Left ventricle myocardium inferior (tissue), 1 donor: ENCODE measurements around the gene GJD3. TPM values are rescaled to one million over a fixed set of nuclear protein-coding genes. Genes with fewer than 3 reads are reported as not detected.

Experiments
- DNase-seq: peaks from one replicate; pipeline ENCODE4 v3.0.0-alpha.2; 2020
- H3K27ac ChIP-seq: fragments of 200-600 bp; replicated peaks from 2 replicates; pipeline ENCODE4 v1.8.0; 2021
- H3K27me3 ChIP-seq: fragments of 200-600 bp; 2 replicates; pipeline ENCODE4 v1.8.0; 2021; ENCODE audit warnings: low read depth
- H3K36me3 ChIP-seq: fragments of 200-600 bp; 2 replicates; pipeline ENCODE4 v1.8.0; 2021
- H3K4me1 ChIP-seq: fragments of 200-600 bp; 2 replicates; pipeline ENCODE4 v1.8.0; 2021
- H3K4me3 ChIP-seq: fragments of 200-600 bp; 2 replicates; pipeline ENCODE4 v1.8.0; 2021; ENCODE audit warnings: mild to moderate bottlenecking, moderate library complexity
- H3K9me3 ChIP-seq: fragments of 200-600 bp; replicated peaks from 2 replicates; pipeline ENCODE4 v1.8.0; 2021
- CTCF ChIP-seq: fragments of 200-600 bp; IDR thresholded peaks from 2 replicates; pipeline ENCODE4 v1.8.0; 2021; ENCODE audit warnings: antibody characterized with exemption, mild to moderate bottlenecking, borderline replicate concordance
- intact Hi-C: fragments of 100-400 bp; cut with micrococcal nuclease; formaldehyde crosslinking; loops from one replicate; pipeline ENCODE4 v1.11.0; 2022
- total RNA-seq: library from RNA; stranded (reverse); fragmentation: NEBNext Ultra II Directional; extraction: Animal tissue kit (Norgen Biotek cat#: 25700); gene quantifications from one replicate; pipeline ENCODE4 v1.2.1, GENCODE V29; 2021
- donor health status: DM: no; HTN: yes; CAD: no; lungs with severe emphysema.

GJD3 gene
- total RNA-seq, 1 donor from 2014 or later = 0.88 TPM

DNA sequence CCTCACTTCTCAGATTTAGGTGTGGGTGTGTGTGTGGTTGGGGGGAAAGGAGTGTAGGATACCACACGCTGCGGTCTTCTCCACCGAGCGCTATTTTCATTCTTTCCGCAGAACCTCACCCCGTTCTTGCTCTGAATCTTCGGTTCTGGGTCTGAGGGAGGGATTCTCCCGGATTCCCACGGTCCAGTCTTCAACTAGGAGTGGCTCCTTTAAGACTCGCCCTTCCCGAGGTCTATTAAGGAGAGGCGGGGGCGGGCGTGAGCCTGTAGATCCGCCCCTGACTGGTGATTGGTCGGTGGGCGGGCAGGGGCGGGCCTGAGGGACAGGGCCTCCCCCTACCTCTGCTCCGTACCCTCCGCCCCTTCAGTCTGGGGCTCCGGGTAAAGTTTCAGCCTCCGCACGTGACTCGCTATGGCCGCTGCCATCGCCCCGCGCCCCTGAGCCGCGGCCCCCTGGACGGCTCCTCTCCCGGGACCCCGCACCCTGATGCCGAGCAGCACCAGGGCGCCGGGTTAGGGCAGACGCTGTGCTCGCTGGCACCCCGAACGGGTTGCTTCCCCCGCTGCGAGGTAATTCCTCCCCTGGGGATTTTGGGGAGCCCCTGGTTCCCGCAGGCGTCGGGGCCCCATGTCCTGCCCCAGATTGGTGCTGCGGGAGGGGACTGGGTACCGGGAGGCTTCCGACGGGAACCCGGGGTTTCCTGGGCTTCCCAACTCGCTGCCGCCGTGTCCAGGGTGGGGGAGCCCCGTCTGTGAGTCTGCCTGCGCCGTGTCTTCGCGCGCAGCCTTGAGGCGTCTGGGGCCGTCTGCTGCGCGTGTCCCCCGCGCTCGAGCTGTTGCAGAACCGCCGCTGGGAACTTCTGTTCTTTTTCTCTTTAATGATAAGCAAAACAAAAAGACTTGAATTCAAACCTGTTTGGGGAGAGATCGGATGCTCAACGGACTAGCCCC, 46.4 kb downstream of the GJD3 start:
- peak overlapping the region; percentile 90 for H3K27ac ChIP-seq
- DNase-seq = peak; percentile 97
- intact Hi-C loops = no loop called here
- no peaks in the 10 kb centered on the region for H3K9me3 ChIP-seq
- H3K4me1 ChIP-seq = peaks cover 98% of the 10 kb centered on the region
- TF ChIP-seq CTCF = no peak
- no peaks in the 10 kb centered on the region for H3K36me3 ChIP-seq
- H3K4me3 ChIP-seq = peak overlapping the region; percentile 78
- H3K27me3 ChIP-seq = no peaks in the 10 kb centered on the region

DNA sequence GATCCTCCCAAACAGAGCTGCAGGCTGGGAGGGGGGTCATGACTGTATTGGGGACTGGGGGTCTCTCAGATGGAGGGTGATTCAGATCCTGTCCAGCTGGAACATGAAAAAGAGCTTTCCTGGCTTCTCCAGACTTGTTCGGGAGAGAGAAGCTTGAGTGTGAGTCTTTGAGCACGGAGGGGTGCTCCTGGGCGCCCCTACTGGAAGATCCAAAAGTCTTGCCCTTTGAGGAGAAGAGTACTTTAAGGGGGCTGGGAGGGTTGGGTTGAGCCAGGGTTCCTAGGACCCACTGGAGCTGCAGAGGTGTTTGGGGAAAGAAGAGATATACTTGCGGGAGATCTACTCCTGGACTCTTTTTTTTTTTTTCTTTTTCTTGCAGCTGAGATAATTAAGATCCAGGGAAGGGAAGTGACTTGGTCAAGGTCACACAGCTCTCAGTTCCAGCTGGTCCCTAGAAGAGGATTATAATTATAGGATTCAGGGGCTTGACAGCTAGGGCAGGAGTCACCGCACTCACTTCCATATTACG, 47.1 kb downstream of the GJD3 start:
- peaks cover 98% of the 10 kb centered on the region for H3K4me1 ChIP-seq
- intact Hi-C loops = no loop called here
- peak; percentile 65 for TF ChIP-seq CTCF
- H3K36me3 ChIP-seq = no peaks in the 10 kb centered on the region
- DNase-seq = peak; percentile 57
- no peaks in the 10 kb centered on the region for H3K27me3 ChIP-seq
- peak overlapping the region; percentile 78 for H3K4me3 ChIP-seq
- no peaks in the 10 kb centered on the region for H3K9me3 ChIP-seq
- H3K27ac ChIP-seq = peak overlapping the region; percentile 90

DNA sequence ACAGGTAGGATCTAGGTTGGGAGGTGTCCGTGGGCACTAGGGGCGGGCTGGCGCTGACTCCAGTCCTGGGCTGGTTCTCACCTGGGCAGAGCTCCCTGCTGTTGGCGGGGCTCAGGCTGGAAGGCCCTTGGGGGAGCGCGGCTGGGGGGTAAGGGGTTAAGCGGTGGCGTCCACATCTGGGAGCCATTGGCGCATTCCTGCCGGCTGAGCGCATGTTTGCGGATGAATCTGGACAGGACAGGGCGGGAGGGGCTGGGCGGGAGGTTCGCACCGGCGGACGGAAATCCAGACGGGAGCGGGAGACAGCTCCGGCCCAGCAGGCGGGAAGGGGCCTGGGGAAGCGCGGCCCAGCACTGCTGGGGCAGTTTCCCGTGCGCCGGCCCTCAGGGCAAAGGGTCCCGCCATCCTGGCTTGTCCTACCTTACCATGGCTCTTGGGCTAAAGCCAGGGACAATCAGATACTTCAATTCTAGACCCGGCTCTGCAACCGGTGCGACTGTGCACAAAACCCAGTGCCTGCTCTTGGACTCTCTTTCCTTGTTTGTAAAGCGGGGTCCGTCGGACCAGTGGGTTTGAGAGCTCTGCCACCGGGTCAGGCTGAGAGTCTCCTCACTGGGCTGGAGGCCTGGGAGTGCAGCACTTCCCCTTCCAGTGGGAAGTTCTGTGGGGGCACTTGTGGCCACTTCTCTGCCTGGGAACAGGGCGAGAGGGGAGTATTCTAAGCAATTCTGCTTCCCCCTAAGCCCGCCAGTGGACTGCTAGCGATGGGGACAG, 47.8 kb downstream of the GJD3 start:
- Histone ChIP-seq H3K9me3 (no peaks in the 10 kb centered on the region), H3K4me3 (peak overlapping the region; percentile 78), H3K4me1 (peaks cover 98% of the 10 kb centered on the region), H3K36me3 (no peaks in the 10 kb centered on the region), H3K27me3 (no peaks in the 10 kb centered on the region), H3K27ac (peak overlapping the region; percentile 90)
- intact Hi-C loops = no loop called here
- TF ChIP-seq CTCF = no peak
- DNase-seq = peak; percentile 78

DNA sequence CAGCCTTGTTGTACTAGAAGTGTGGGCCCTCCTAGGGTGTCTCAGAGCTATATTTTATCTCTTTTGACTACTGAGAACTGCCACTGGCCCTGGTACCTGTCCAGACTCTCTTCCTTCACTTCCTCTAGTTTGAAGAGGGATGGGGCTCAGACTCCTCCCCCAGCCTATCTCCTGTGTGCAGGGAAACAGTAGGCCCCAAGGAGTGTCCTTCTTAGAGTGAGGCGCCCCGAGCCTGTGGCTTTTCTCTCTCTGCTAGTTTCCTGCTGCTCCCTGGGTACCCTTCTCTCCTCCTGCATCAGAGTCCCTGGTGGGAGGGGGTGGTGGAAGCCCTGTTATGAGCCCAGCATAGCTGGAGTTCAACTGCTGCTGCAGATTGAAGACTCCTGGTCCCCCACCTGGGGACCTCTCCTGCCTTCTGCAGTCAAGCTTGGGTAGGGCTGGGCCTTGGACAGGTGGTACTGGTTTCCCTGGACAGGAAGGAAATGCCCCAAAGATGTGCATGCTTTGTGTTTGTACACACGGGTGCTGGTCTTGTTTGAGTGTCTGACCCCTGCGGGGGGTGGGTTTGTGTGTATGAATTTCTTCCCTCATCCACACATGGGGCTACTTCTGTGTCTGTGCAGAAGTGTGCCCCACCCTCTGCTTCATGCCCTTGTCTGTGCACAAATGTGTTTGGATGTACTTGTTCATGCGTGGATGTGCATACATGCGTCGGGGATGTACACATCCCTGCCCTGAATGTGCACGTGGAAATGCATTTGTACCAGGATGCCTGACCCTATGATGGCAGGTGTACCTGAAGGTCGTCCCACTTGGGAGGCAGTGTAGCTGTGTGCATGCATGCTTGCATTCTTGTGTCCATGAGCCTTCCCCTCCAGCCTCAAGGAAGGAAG, 48.6 kb downstream of the GJD3 start:
- peak; percentile 7 for DNase-seq
- peaks cover 98% of the 10 kb centered on the region for H3K4me1 ChIP-seq
- H3K27me3 ChIP-seq = no peaks in the 10 kb centered on the region
- peak overlapping the region; percentile 90 for H3K27ac ChIP-seq
- no peaks in the 10 kb centered on the region for H3K9me3 ChIP-seq
- intact Hi-C loops = no loop called here
- H3K36me3 ChIP-seq = no peaks in the 10 kb centered on the region
- peak overlapping the region; percentile 78 for H3K4me3 ChIP-seq
- TF ChIP-seq CTCF = no peak

DNA sequence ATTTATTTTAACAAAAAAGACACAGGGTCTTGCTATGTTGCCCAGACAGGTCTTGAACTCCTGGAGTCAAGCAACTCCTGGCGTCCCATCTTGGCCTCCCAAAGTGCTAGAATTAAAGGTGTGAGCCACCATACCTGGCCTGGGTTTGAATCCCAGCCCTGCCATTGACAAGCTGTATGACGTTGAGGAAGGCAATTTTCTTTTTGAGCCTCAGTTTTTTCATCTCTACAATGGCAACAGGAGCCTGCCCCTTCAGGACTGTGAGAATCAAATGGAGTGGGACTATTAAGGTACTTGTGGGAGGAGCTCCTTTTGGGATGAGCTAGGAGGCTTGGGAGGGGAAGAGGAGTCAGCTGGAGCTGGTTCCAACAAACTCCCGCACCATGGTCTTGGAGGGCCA, 49.3 kb downstream of the GJD3 start:
- Histone ChIP-seq H3K27ac (peak overlapping the region; percentile 90), H3K4me3 (no peak overlapping the region), H3K27me3 (no peaks in the 10 kb centered on the region), H3K36me3 (no peaks in the 10 kb centered on the region), H3K9me3 (no peaks in the 10 kb centered on the region), H3K4me1 (peaks cover 98% of the 10 kb centered on the region)
- intact Hi-C loops = no loop called here
- DNase-seq = no peak
- TF ChIP-seq CTCF = no peak
